Gastroesophageal sphincter (tissue), 3 donors: ENCODE results near the gene FUT3.

Experiments
- CTCF ChIP-seq, 4 experiments: fragments of 200-600 bp in 2 of 4; fragments of 450-650 bp in 2 of 4; sonication (generic) in 1 of 4; IDR thresholded peaks; one replicate each; pipeline ENCODE4 v1.5.1; 2017 to 2019; ENCODE audit warnings: antibody characterized with exemption in 4 of 4, mild to moderate bottlenecking in 2 of 4, moderate library complexity in 2 of 4
- EP300 ChIP-seq: sonication (generic); formaldehyde crosslinking; IDR thresholded peaks from one replicate; pipeline ENCODE4 v1.6.1; 2017; ENCODE audit warnings: antibody characterized with exemption, mild to moderate bottlenecking
- POLR2AphosphoS5 ChIP-seq: sonication (generic); formaldehyde crosslinking; IDR thresholded peaks from one replicate; pipeline ENCODE4 v1.6.1; 2017; ENCODE audit warnings: antibody characterized with exemption

- no peak for TF ChIP-seq CTCF (IDR thresholded peaks at IDR 0.05)
- no peak for TF ChIP-seq EP300
- no peak for TF ChIP-seq POLR2AphosphoS5
These were observed 29.6 kb downstream of the FUT3 start for GRCh38 chr19:5821521-5822180.
